HG03159 (cell line): Measurements from ENCODE around the gene RAPGEF1.
A peak's percentile ranks its signal among the peaks of the same experiment; 100 is the strongest.
"Not testable (repeated sequence)": the region's sequence is repeated elsewhere in the genome, so short reads cannot be mapped to it uniquely, and the experiment has no call there.

Source experiments
- ATAC-seq: cut with Tn5 transposase; IDR thresholded peaks from one replicate; pipeline ENCODE4 v1.9.1; 2021; ENCODE audit warnings: mild to moderate bottlenecking, moderate library complexity; ENCODE audit not compliant: unreplicated experiment

The RAPGEF1 gene

DNA sequence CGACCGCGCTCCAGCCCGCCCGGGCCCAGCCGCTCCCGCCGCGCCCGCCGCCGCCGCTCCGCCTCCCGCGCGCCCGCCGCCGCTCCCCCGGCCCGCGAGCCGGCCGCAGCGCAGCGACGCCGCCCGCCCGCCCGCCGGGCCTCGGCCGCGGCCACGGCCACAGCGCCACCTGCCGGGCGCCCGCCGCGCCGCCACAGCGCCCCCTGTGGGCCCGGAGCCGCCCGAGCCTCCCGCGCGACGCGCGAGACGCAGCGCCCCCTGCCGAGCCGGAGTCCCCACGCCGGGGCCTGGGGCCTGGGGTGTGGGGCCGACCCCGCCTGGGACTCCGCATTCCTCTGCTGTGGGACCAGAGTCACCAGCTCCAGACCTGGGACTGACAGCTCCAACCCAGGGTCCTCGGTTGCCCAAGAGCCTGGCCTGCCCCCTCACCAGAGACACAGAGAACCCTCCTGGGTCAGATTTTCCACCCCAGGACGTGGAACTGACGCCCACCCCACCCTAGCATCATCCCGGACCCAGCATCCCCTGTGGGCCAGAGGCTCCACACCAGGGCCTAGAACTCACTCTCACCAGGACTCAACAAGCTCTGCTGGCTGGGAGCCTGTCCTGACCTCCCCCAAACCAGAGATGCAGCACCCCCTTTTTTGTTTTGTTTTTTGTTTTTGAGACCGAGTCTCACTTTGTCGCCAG is at the start of gene RAPGEF1:
Gene RAPGEF1 (minus strand): TSS at position 118 of the 690 bp plus-strand sequence. CDS start 246 bp downstream, outside the sequence.
- peak; percentile 51 for ATAC-seq

DNA sequence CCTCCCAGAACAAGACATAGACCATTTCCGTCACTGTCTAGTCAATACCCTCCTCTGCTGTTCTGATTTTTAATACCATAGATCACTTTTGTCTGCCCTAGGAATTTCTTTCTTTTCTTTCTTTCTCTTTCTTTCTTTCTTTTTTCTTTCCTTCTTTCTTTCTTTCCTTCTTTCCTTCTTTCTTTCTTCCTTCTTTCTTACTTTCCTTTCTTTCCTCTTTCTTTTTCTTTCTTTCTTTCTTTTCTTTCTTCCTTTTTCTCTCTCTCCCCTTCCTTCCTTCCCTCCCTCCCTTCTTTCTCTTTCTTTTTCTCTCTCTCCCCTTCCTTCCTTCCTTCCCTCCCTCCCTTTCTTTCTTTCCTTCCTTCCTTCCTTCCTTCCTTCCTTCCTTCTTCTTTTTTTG is 49.0 kb upstream of the RAPGEF1 start:
- ATAC-seq: no peak

DNA sequence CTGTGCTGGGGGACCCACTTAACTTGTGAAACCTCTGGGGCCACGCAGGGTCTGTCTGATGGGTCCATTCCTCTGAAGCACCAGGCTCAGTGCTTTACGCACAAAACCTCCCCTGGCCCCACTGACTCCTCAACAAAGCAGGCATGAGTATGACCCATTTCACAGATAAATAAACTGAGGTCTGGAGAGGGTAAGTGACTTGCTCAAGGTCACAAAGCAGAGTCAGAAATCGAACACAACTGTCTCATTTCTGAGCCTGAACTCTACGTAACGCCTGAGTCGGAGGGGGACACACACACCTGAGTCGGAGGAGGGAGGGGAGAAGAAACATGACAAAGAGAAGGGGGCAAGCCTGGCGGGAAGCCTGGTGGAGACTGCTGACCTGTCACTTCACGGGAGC is 48.0 kb upstream of the RAPGEF1 start:
- no peak for ATAC-seq

- no peak for ATAC-seq
Measured at GRCh38 chr9:131784748-131785501, 45.0 kb upstream of the RAPGEF1 start.

DNA sequence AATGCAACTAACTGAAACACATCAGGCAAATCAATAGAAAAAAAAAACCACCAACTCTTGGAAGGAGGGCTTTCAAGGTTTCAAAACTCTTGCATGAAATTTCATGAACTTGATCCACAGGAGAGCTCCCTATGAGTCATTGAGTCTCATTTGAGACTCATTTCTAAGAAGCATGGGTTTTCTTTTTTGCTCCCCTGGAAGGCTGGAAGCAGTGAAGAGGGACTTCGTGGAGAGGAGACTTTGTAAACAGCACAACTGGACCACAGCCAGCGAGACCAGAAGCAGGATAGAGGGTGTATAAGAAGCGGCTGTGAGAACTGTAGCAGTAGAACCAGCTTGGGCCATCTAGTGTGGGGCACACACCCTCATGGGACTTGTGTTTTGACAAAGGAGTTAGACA is 41.2 kb upstream of the RAPGEF1 start:
- ATAC-seq: no peak

DNA sequence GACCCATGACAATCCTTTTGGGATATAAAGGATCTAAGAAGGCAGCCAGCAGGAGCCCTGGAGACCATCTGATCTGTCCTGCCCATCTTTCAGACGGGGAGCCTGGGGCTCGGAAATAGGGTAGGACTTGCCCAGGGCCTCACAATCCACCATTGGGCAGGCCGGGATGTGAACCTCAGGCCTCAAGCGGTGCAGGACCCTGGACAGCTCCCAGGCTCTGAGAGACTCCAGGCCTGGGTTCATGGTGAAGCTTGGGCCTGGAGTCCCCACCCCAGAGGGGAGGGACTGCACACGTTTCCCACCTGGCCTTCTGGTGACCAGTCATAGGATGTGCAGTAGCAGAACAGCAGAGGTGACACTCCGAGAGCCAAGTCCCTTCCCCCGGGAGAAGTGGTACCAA is 36.6 kb upstream of the RAPGEF1 start:
- no peak for ATAC-seq

- no peak for ATAC-seq
Measured at GRCh38 chr9:131776036-131776435, 36.2 kb upstream of the RAPGEF1 start.

- no peak for ATAC-seq
Measured at GRCh38 chr9:131774636-131775035, 34.8 kb upstream of the RAPGEF1 start.

GRCh38 chr9:131773911-131774379 is 34.1 kb upstream of the RAPGEF1 start:
- no peak for ATAC-seq

- ATAC-seq: no peak
Measured at GRCh38 chr9:131772940-131773339, 33.1 kb upstream of the RAPGEF1 start.

GRCh38 chr9:131771646-131772045 is 31.8 kb upstream of the RAPGEF1 start:
- ATAC-seq: no peak

GRCh38 chr9:131769361-131769760 is 29.5 kb upstream of the RAPGEF1 start:
- no peak for ATAC-seq

- ATAC-seq: no peak
Measured at GRCh38 chr9:131764568-131764967, 24.7 kb upstream of the RAPGEF1 start.

GRCh38 chr9:131762356-131762932 is 22.6 kb upstream of the RAPGEF1 start:
- peak; percentile 53 for ATAC-seq

DNA sequence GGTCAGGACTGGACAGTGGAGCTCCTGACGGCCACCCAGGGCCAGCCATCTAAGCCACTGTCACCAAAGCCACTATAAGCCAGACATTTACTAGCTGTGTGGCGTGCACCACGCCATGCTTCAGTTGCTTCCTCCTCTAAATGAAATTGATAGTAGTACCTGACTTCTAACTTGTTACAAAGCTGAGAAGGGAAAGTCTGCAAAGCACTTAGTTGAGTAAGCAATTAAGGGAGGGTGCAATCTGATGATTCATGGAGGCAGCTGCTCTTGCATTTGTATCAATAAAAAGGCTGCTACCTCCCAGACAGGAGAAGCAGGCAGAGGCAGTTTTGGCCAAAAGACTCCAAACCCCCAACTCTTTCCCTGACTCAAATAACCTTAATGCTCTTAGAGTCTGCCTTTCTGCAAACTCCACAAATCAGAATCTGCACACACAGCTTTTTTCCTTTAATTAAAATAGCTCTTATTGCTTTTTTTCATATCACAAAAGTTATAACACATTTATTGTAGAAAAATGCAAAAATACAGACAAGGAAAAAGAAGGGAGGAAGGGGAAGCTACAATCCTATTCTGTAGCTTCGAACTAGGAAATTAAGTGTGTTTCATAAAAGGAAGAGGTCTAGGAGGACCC is 19.3 kb upstream of the RAPGEF1 start:
- ATAC-seq: no peak

DNA sequence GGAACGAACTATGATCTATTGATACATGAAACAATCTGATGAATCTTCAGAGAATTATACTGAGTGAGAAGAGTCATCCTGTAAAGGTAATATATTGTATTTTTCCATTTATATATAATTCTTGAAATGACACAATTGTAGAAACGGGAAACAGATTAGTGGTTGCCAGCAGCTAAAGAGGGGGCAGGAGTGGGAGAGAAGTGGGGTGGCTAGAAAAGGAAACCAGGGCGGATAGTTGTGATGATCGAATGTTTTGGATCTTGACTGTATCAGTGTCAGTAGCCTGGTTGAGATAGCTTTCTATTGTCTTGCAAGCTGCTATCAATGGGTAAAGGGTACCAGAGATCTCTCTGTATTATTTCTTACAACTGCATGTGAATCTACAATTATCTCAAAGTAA is 17.7 kb upstream of the RAPGEF1 start:
- no peak for ATAC-seq

- ATAC-seq: peak; percentile 76
Measured at GRCh38 chr9:131755541-131756198, 15.8 kb upstream of the RAPGEF1 start.

GRCh38 chr9:131754846-131755245 is 15.0 kb upstream of the RAPGEF1 start:
- ATAC-seq: no peak

- not testable (repeated sequence) for ATAC-seq
Measured at GRCh38 chr9:131753751-131754150, 13.9 kb upstream of the RAPGEF1 start.

DNA sequence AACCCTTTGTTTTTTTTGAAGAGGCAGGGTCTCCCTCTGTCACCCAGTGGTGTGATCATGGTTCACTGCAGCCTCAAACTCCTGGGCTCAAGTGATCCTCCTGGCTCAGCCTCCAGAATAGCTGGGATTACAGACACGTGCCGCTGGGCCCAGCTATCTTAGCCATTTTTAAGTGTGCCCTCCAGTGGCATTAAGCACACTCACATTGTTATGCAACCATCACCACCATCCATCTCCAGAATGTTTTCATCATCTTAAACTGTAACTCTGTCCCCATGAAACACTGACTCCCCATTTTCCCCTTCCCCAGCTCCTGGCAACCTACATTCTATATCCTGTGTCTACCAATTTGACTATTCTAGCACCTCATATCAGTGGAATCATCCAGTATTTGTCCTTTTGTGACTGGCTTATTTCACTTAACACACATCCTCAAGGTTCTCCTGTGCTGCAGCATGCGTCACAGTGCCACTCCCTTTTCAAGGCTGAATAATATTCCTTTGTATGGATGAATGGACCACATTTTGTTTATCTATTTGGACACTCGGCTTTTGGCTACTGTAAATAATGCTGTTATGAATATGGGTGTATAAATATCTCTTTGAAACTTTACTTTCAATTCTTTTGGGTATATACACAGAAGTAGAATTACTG is 12.5 kb upstream of the RAPGEF1 start:
- ATAC-seq: no peak
